ENCODE data around the gene CACNA1D.

- TF ChIP-seq EZH2 (IDR thresholded peaks at IDR 0.05; ENCODE audit: borderline replicate concordance, low read depth, low read length, poor library complexity, severe bottlenecking) (no peak), CTCF (conservative IDR thresholded peaks at IDR 0.05; ENCODE audit: low read depth, low read length) (no peak)
These were observed 306.9 kb downstream of the CACNA1D start for GRCh38 chr3:53801319-53801718.

Measured in A673 (cell line).